Thyroid gland (tissue), 4 donors: ENCODE data around the gene PLCL2.
"Not testable (repeated sequence)": the region's sequence is repeated elsewhere in the genome, so short reads cannot be mapped to it uniquely, and the experiment has no call there.

Source experiments
- POLR2A ChIP-seq, 2 donors: fragments of 450-650 bp; IDR thresholded peaks; one replicate each; pipeline ENCODE4 v1.6.1; 2017; ENCODE audit warnings: antibody characterized with exemption in 2 of 2, mild to moderate bottlenecking in 2 of 2, moderate library complexity in 1 of 2
- TF ChIP-seq, protein P1 (sequence below), 6 experiments: fragments of 200-600 bp in 3 of 6; fragments of 450-650 bp in 3 of 6; sonication (generic) in 3 of 6; IDR thresholded peaks; one replicate each; pipeline ENCODE4 v1.5.1; 2016 to 2019; ENCODE audit warnings: antibody characterized with exemption in 6 of 6, mild to moderate bottlenecking in 2 of 6, inconsistent platforms in 1 of 6, moderate library complexity in 1 of 6

- TF ChIP-seq, protein P1, sequence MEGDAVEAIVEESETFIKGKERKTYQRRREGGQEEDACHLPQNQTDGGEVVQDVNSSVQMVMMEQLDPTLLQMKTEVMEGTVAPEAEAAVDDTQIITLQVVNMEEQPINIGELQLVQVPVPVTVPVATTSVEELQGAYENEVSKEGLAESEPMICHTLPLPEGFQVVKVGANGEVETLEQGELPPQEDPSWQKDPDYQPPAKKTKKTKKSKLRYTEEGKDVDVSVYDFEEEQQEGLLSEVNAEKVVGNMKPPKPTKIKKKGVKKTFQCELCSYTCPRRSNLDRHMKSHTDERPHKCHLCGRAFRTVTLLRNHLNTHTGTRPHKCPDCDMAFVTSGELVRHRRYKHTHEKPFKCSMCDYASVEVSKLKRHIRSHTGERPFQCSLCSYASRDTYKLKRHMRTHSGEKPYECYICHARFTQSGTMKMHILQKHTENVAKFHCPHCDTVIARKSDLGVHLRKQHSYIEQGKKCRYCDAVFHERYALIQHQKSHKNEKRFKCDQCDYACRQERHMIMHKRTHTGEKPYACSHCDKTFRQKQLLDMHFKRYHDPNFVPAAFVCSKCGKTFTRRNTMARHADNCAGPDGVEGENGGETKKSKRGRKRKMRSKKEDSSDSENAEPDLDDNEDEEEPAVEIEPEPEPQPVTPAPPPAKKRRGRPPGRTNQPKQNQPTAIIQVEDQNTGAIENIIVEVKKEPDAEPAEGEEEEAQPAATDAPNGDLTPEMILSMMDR (IDR thresholded peaks at IDR 0.05) = not testable (repeated sequence)
- TF ChIP-seq POLR2A (IDR thresholded peaks at IDR 0.05) = not testable (repeated sequence)
Observed at GRCh38 chr3:16979769-16980515, 95.2 kb downstream of the PLCL2 start.
